GM21360 (cell line): ENCODE measurements around the gene DARS1.
"Not testable (repeated sequence)": the region's sequence is repeated elsewhere in the genome, so short reads cannot be mapped to it uniquely, and the experiment has no call there.

Experiments
- ATAC-seq: cut with Tn5 transposase; IDR thresholded peaks from one replicate; pipeline ENCODE4 v1.9.1; 2021; ENCODE audit warnings: mild to moderate bottlenecking, moderate library complexity; ENCODE audit not compliant: unreplicated experiment

DARS1 gene

GRCh38 chr2:135985826-135986393, 484 bp upstream of the DARS1 start:
- ATAC-seq, result peak; percentile 46

- ATAC-seq, result peak; percentile 34
These were observed 1.0 kb downstream of the DARS1 start for GRCh38 chr2:135984199-135985017.

DNA sequence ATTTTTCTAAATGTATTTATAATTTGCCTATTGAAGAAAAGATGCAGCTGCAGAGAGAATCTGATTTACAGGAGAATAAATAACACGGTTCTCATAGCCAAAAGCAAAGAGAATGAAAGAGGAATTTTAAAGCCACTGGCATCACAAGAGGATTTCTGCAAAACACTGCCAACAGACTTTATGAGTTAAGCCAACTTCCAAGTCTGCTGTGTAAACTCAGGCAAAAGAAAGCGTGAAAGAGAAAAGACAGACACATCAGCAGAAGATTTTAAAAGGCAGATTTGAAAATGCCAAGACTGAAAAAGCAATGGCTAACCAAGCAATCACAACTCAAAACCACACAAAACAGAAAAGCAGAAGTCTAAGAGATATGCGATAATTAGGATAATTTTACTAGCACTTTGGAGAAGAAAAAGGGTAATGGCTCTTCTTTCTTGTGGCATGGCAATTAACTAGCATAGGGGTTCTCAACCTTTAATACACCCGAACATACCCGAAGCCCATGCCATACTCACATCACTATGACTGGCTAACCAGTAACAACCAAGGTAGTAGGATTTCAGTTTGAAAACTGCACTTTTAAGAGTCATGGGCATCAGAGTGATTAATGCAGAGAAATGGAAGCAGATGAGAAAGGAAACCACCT, 4.9 kb downstream of the DARS1 start:
- no peak for ATAC-seq

- no peak for ATAC-seq
These were observed 9.7 kb downstream of the DARS1 start for GRCh38 chr2:135975702-135976101.

DNA sequence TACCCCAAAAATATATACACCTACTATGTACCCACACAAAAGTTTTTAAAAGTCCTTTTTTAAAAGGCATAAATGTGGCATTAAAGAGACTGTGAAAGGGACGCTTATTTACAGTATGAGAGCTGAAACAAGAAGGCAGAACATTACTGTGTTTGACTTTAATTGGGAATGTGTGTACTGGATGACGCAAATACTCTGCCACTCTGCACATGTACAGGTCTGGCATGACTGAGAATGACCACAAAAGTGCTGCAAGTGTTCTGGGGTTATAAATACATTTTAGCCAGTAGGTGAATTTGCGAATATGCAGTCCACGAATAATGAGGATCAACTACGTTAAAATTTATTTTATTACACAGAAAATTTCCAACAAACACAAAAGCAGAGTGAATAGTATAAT, 11.4 kb downstream of the DARS1 start:
- ATAC-seq, result no peak

GRCh38 chr2:135969655-135970387, 15.6 kb downstream of the DARS1 start:
- no peak for ATAC-seq

DNA sequence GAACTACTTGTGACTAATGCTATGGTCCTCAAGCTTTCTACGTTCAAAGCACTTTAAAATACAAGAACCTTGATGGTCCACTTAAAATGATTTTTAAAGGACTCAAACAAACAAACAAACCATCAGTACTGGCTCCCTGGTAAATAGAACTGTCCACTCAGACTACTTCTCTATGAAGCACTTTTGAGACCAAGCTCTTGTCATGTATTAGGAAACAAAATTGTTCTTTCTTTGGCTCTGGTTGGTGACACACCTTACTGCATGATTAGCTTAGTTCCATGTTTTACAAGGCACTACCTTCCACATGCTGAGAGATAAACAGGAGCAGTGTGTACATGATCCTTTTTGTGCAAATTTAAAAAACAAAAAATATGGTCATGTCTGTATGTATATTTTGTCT, 19.7 kb downstream of the DARS1 start:
- no peak for ATAC-seq

GRCh38 chr2:135964404-135964803, 21.0 kb downstream of the DARS1 start:
- not testable (repeated sequence) for ATAC-seq

DNA sequence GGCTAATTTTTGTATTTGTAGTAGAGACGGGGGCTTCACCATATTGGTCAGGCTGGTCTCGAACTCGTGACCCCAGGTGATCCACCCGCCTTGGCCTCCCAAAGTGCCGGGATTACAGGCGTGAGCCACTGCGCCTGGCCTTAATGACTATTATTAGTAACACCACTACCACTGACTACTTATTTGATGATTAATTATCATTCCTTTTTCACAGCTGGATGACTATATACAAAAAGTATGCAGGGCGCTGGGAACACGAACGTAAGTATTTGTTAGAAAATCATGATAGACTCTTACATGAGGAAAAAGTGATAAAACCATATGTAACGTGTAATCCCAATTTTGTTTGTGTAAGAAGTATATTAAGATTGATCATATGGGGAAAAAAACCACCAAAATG, 21.6 kb downstream of the DARS1 start:
- no peak for ATAC-seq

DNA sequence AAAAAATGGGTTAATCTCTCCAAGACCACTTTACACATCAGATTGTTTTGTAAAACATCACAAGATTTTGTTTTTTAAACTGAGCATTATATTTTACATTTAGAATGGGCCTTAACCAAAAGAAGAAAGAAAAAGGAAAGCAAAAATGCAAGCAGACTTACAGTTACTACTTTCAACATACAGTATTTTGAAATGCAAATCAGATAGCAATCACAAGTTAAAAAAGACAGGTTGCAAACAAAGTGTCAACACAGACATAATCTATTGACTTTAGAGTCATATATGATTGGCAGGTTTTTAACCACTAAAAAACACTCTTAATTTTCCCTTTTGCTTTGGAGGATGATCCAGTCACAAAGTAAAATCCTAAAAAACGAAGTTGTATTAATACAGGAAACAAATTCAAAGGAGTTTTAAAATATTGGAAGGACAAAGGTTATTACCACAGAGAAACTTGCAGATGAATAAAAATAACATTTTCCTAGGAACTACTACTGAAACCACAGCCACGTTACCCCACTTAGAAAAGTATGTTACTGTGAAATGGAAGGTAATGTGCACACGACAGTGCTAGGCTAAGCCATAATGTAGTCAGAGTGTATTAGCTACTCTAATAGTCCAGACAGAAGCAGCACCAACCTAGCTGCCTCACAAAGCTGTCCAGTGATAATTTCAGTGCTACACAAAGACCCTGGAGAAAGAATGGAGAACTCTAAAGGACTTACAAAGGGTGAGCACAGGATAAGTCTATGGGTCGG, 22.9 kb downstream of the DARS1 start:
- no peak for ATAC-seq

GRCh38 chr2:135960656-135961551, 24.5 kb downstream of the DARS1 start:
- ATAC-seq, result no peak

- ATAC-seq, result no peak
These were observed 25.3 kb downstream of the DARS1 start for GRCh38 chr2:135960150-135960549.

GRCh38 chr2:135958927-135959326, 26.5 kb downstream of the DARS1 start:
- ATAC-seq, result not testable (repeated sequence)

GRCh38 chr2:135954020-135954601, 31.3 kb downstream of the DARS1 start:
- ATAC-seq, result no peak

DNA sequence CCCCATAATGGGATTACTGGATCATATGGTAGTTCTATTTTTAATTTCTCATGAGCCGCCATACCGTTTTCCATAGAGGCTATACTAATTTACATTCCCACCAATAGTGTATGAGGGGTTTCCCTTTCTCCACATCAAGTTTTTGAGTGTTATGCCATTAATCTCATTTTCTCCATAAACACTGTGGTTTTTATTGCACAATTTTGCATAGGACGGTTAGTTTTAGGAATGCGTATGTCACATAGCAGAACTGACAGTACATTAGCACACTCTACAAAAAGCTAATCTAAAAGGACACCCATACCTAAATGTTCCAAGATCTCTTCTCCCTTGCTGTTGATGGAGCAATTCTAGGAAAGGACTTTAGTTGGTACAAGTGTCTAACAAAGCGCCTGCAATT, 32.5 kb downstream of the DARS1 start:
- ATAC-seq, result no peak

GRCh38 chr2:135951041-135951583, 34.3 kb downstream of the DARS1 start:
- ATAC-seq, result no peak

DNA sequence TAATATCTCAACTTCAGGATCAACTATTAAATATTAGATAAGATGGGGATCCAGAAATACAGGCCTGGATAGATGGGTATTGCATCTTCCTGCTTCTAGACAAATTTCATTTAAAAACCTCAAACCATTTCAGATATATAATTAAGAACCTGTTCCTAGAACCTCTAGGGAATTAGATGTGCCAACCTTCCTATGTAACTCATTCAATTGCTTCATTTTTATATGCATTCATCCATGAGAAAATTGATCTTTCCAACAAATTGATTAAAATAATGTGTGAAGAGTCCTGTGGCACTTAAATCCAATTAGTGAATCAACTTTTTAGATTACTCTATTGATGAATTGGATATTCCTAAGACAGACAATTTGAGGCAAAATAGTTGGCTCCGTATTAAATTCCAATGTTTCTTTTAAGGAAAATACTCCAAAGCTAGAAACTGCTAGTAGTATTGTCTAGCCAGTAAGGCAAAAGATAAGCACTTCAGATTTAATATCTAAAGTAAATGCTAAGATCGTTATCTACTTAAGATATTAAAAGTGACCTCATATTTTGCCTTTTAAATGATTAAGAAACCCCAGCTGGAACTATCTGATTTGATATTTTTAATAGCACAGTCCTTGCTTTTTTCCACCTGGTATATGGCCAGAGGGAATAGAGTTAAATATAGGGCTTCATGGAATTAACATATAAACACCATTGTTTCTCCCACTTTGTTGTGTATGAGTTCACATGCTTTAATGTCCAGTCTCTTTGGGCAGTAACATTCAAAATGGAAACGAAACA, 35.8 kb downstream of the DARS1 start:
- ATAC-seq, result no peak

DNA sequence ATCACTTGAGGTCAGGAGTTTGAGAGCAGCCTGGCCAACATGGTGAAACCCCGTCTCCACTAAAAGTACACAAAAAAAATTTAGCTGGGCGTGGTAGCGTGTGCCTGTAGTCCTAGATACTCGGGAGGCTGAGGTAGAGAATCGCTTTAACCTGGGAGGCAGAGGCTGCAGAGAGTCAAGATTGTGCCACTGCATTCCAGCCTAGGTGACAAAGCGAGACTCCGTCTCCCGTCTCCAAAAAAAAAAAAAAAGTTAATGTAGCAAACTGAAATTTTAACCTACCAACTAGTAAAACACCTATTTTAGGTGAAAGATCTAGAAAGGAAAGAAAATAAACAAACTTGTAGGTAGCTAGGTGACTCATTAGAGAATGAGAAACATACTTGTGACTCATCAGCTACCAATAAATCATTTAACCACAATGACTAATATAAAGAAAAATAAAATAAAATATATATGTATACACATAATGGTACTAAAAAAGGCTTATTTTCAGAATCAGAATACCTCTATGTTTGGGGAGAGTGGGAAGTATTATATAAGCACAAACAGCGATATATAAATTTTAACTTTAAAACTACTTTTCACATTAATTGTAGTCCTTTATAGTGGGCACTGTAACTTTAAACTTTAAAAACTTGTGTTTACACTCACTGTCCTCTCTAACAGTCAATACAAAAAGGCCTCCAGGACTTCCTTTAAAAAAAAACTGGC, 36.6 kb downstream of the DARS1 start:
- ATAC-seq, result peak; percentile 71
